Eye (tissue), 1 donor: ENCODE measurements around the gene ZNF503.
A peak's percentile ranks its signal among the peaks of the same experiment; 100 is the strongest.

Experiments used
- DNase-seq: peaks from one replicate; pipeline ENCODE4 v3.0.0-alpha.2; 2015

ZNF503 gene, protein sequence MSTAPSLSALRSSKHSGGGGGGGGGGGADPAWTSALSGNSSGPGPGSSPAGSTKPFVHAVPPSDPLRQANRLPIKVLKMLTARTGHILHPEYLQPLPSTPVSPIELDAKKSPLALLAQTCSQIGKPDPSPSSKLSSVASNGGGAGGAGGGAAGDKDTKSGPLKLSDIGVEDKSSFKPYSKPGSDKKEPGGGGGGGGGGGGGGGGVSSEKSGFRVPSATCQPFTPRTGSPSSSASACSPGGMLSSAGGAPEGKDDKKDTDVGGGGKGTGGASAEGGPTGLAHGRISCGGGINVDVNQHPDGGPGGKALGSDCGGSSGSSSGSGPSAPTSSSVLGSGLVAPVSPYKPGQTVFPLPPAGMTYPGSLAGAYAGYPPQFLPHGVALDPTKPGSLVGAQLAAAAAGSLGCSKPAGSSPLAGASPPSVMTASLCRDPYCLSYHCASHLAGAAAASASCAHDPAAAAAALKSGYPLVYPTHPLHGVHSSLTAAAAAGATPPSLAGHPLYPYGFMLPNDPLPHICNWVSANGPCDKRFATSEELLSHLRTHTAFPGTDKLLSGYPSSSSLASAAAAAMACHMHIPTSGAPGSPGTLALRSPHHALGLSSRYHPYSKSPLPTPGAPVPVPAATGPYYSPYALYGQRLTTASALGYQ

DNA sequence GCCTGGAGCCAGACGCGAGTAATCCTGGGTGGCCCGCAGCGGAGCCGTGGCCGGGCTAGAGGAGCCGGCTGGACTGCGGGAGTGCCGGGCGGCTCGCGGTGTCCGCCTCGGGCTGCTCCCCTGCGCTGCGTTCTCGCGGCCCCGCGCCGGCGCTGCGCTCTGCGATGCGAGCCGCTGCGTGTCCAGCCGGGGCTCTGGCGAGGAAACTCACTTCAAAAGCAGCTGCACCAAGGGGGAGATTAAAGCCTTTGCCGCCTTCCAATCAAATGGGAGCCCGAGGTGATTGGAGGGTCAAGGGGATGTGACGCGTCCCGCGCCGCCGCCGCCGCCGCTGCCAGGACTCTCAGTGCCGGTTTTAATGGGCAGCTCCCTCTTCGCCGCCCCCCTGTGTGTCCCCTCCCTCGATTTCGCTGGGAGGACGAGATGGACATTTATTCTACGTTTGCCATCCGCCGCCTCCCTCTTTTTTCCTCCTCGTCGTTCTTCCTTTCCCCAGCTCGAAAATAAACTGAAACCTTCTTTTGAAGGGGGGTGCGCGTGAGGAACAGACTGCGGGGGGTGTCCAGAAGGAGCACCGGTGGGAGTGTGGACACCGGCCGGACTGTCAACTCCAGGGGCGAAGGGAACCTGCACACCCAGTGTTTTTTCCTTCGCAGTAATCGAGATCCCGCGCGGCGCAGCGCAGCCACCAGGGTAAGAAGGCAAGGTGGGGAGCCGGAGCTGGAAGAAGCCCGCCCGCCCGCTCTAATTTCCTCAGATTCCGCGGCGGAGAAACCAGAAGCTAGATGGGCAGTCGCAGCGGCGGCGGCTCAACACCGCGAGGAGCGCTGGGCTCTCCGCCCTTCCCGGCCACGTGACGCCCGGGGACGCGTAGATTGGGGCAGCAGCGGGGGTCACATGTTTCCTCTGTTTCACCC, at the start of gene ZNF503:
Gene ZNF503 (minus strand): TSS at position 196 of the 917 bp plus-strand sequence. CDS start 345 bp downstream, outside the sequence.
- peak; percentile 99 for DNase-seq

DNA sequence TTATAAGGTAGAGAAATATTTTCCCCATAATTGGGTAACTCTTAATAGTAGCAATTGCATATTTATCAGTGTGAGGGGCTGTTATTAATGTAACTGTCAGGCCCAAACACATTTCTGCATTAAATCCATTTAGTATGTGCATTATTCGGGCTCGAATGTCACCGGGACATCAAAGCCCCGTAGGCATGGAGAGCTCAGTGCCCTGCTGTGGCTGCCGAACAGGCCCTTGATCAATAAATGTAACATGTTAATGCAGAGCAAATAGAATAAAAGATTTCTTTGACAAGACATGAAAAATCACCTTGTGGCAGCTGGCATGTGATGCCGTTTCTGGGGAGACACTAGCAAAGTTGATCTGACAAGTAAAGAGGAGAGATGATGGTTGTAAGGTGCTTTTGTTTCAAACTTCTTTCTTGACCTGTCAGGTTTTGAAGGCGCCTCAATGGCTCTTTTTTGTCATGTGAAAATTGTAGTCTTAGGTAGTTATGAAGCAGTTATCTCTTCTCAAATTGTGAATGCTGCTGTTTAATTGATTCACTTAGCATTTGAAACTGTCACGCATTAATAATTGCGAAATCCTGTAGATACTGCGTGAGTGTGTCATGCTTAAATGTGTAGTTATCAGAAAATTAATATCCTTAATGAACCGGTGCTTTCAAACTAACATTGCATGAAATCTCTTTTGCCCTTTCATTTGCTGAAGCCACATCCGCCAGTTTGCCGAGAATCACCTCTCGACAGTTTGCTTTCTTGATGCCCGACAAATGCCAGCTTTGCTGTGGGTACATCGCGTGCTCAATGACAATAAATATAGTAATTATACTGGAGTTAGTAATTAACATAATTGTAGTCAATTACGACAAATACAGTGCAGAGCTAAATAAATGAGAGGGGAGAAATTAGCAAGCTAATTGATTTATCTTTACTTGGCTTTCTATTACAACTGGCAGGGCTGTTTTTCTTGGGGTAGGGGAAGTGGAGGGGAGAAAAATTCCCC, 49.4 kb upstream of the ZNF503 start:
- peak; percentile 45 for DNase-seq

DNA sequence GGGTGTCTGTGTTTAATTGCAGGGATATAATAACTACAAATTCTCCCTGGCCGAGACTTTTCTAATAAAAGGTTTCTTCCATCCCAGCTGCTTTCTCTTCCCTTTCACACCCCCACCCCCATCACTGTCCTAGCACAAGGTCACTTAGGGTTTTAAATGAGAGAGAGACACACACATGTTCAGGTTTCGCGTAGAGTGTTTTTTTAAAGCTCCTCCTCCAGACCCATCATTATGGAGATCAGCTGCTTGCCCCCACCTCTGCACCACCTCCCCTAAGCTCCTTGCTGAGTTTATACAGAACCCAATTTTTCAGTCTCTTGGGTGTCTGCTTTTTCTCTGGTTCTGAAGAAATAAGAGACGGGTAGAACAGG, 48.5 kb upstream of the ZNF503 start:
- peak; percentile 51 for DNase-seq

- peak; percentile 37 for DNase-seq
Measured at GRCh38 chr10:75449382-75450074, 48.0 kb upstream of the ZNF503 start.

DNA sequence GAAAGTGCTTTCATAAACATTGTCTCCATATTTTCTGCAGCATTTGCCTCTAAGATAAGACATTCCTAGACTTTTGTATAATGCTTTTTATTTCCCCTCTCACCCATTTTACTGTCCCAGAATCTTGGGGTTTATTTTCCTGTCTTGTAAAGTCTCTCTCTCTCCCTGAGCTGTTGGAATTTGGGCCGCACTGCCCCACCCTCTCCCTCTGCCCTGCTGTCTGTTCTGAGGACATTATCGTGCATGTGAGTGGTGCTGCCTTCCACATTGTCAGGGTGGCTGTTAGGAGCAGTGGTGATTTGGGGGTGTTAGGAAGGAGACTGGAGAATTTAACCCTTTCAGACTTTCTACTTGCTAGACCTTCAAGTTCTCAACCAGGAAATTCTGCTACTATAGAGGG, 46.6 kb upstream of the ZNF503 start:
- no peak for DNase-seq

DNA sequence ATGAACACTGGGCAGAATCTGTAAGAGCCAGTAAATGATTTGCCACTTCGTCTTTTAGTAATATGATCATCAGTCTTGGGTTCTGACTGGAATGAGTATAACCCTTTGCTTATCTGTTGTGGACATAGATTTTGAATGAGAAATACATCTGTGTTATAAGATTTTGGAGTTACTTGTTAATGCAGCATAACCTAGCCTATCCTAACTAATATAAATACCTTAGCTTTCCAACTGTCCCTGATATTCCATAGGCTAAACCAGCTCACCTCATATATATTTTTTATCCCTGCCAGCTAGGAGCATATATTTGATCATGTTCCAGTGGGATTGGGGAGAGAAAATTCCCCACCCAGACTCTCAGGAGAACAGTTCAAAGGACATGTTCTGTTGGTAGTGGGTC, 44.9 kb upstream of the ZNF503 start:
- DNase-seq, result no peak

- no peak for DNase-seq
Measured at GRCh38 chr10:75444781-75445386, 43.3 kb upstream of the ZNF503 start.

- DNase-seq, result no peak
Measured at GRCh38 chr10:75443362-75443761, 41.8 kb upstream of the ZNF503 start.

DNA sequence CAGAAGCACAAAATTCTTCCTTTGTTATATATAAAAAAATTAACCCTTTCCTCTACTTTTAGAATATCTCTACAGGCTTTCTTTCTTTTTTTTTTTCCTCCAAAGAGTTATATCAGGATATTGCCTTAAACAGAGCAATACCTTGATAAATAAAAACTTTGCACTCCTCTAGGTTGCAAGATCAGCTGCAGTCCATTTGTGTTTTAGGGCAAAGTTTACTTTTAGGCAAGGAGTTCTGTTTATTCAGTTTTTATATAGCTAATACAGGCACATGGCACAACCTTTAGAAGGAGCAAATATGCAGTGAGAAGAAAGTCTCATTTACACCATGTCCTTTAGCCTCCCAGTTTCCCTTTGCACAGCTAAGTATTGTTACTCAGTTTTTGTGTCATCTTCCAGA, 40.1 kb upstream of the ZNF503 start:
- no peak for DNase-seq

DNA sequence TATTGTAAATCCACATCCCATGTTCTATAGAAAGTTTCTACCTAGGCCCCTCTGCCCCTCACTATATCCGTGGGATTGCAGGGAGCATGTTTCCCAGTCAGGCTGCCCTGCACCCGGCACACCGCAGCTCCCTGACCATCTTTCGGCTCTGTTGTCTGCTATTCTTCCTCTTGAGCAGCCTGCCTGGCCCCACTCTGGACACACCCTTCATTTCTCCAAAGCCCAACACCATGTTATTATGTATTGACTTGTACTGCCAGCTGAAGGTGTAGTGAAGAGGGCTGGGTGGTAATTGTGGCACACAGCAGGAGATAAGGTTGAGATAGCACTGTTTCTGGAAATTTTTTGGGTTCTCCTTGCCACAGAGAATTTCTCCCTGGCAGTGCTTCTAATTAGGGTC, 39.6 kb upstream of the ZNF503 start:
- DNase-seq, result no peak

GRCh38 chr10:75440271-75440793, 38.8 kb upstream of the ZNF503 start:
- DNase-seq, result no peak

- DNase-seq, result no peak
Measured at GRCh38 chr10:75439811-75440210, 38.2 kb upstream of the ZNF503 start.

GRCh38 chr10:75438275-75438674, 36.7 kb upstream of the ZNF503 start:
- no peak for DNase-seq

GRCh38 chr10:75437693-75438092, 36.1 kb upstream of the ZNF503 start:
- DNase-seq, result no peak

DNA sequence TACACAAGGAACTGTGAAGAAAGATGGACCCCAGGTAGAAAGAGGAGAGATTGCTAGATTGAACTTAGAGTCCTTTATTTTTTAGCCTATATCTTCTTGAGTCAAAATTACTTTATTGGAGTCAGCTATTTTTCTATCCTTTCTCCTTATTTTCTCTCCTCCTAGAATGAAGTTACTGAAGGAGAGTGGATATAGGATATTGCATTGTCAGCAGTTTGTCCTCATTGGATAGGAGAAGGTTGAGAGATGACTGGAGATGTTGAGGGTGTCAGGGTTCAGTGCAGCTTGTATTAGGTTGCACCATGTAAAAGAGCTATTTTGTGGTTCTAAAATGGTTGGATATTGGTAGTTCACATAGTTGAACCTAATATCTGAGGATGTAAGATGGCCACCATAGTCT, 35.3 kb upstream of the ZNF503 start:
- no peak for DNase-seq

DNA sequence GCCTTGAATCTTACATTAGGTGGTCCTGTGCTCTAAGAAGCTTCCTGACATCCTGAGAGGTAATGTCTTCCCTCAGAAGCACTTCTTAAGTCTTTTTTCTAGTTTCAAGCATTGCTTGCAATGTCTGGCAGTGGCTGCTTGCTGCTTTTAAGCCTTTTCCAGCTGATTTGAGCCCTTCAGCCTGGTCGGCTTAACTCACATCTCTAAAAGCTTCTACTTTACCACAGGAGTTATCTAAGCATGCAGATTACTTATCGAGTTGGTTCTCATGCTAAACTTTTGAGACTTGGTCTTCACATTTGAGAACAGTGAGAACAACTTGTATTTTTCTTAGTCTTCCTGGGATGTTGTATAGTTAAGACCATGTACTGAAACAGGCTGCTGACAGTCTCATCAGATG, 33.7 kb upstream of the ZNF503 start:
- DNase-seq, result peak; percentile 40

GRCh38 chr10:75434291-75434690, 32.7 kb upstream of the ZNF503 start:
- no peak for DNase-seq

- DNase-seq, result no peak
Measured at GRCh38 chr10:75433216-75433615, 31.7 kb upstream of the ZNF503 start.

DNA sequence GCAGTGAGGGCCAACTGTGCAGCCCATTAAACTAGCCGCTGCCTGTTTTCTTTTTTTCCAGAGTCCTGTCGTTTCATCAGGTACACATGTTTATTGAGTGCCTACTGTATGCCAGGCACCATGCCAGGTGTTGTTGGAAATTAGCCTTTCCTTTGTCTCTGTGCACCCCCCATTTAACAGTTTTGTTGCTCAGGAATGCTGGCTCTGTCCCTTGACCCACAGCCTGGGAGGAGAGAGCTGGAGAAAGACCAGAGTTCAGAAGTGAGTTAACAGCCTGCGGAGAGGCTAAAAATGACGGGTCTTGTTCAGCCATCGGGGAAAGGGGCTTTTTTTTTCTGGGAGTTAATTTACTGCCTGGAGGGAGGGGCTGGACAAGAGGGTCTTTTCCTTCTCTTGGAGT, 31.2 kb upstream of the ZNF503 start:
- no peak for DNase-seq

- no peak for DNase-seq
Measured at GRCh38 chr10:75432176-75432575, 30.6 kb upstream of the ZNF503 start.
